DND-41 (cell line): Measurements from ENCODE around the gene UVSSA.

ENCODE experiments used
- ATAC-seq: fragments of 200-7000 bp; cut with Tn5 transposase; 3 replicates; pipeline ENCODE4 v1.9.1; 2021; ENCODE audit warnings: low read depth; ENCODE audit not compliant: insufficient read depth
- DNase-seq: peaks from one replicate; pipeline ENCODE4 v3.0.0-alpha.2; 2020
- H2AFZ ChIP-seq: 2 replicates; pipeline ENCODE4 v1.6.0; 2012; ENCODE audit warnings: low read depth, low read length
- H3K27ac ChIP-seq: 2 replicates; pipeline ENCODE4 v1.5.1; 2012; ENCODE audit warnings: low read length, inconsistent platforms
- H3K27me3 ChIP-seq: fragments of 200-600 bp; sonication (generic); 2 replicates; pipeline ENCODE4 v1.6.0; 2012; ENCODE audit warnings: low read length, mild to moderate bottlenecking, inconsistent platforms; ENCODE audit not compliant: insufficient read depth, poor library complexity
- H3K36me3 ChIP-seq: 2 replicates; pipeline ENCODE4 v1.5.1; 2012; ENCODE audit warnings: low read length, inconsistent platforms; ENCODE audit not compliant: insufficient read depth
- H3K4me1 ChIP-seq: 2 replicates; pipeline ENCODE4 v1.5.1; 2012; ENCODE audit warnings: mild to moderate bottlenecking, low read length; ENCODE audit not compliant: insufficient read depth
- H3K4me2 ChIP-seq: 2 replicates; pipeline ENCODE4 v1.6.0; 2012; ENCODE audit warnings: mild to moderate bottlenecking, moderate library complexity, low read length, inconsistent platforms; ENCODE audit not compliant: insufficient read depth
- H3K4me3 ChIP-seq, 2 experiments: fragments of 200-600 bp in 1 of 2; shearing (Covaris generic) in 1 of 2; 2 replicates each; pipeline ENCODE4 v1.5.1; 2012 to 2016; ENCODE audit warnings: inconsistent platforms in 2 of 2, low read length in 2 of 2, mild to moderate bottlenecking in 2 of 2, low read depth in 1 of 2, moderate library complexity in 1 of 2
- H3K79me2 ChIP-seq: 2 replicates; pipeline ENCODE4 v1.6.0; 2012; ENCODE audit warnings: low read length, inconsistent platforms; ENCODE audit not compliant: insufficient read depth
- H3K9ac ChIP-seq: 2 replicates; pipeline ENCODE4 v1.6.0; 2012; ENCODE audit warnings: low read depth, mild to moderate bottlenecking, inconsistent platforms, low read length, moderate library complexity
- H3K9me3 ChIP-seq: 2 replicates; pipeline ENCODE4 v1.5.1; 2012; ENCODE audit warnings: low read length, moderate library complexity, mild to moderate bottlenecking, inconsistent platforms; ENCODE audit not compliant: insufficient read depth, severe bottlenecking
- H4K20me1 ChIP-seq: 2 replicates; pipeline ENCODE4 v1.6.0; 2012; ENCODE audit warnings: low read length; ENCODE audit not compliant: insufficient read depth
- CTCF ChIP-seq: IDR thresholded peaks from 2 replicates; pipeline ENCODE4 v1.5.1; 2012; ENCODE audit warnings: borderline replicate concordance, low read length, moderate library complexity, mild to moderate bottlenecking; ENCODE audit not compliant: poor library complexity, severe bottlenecking; ENCODE audit errors: extremely low read depth
- EZH2 ChIP-seq: IDR thresholded peaks from 3 replicates; pipeline ENCODE4 v1.6.1; 2012; ENCODE audit warnings: borderline replicate concordance, low read depth, mild to moderate bottlenecking, moderate library complexity, low read length, inconsistent platforms; ENCODE audit not compliant: severe bottlenecking

The UVSSA gene

GRCh38 chr4:1344696-1345095 lies 2.3 kb upstream of the UVSSA start:
- peaks cover 26% of the 10 kb centered on the region for H3K36me3 ChIP-seq
- TF ChIP-seq EZH2 = no peak
- no peak for TF ChIP-seq CTCF
- peak overlapping the region in 1 of 2 experiments; percentile 85; a peak in 2 of 4 replicates for H3K4me3 ChIP-seq
- peak overlapping the region; percentile 88; the same call in 1 of the 2 replicates for H3K4me2 ChIP-seq
- H3K9ac ChIP-seq = peak overlapping the region; percentile 96
- H3K79me2 ChIP-seq = peaks cover 36% of the 10 kb centered on the region
- peaks cover 36% of the 10 kb centered on the region for H3K4me1 ChIP-seq
- H3K9me3 ChIP-seq = no peaks in the 10 kb centered on the region
- H3K27ac ChIP-seq = 0 out of 2 replicates have a peak overlapping the region, but pooled peaks have one; percentile 14
- H3K27me3 ChIP-seq = no peaks in the 10 kb centered on the region
- no peak for DNase-seq
- peaks cover 7% of the 10 kb centered on the region; the same call in 1 of the 2 replicates for H4K20me1 ChIP-seq
- H2AFZ ChIP-seq = no peak overlapping the region
- no peak for ATAC-seq

- Histone ChIP-seq H3K9me3 (no peaks in the 10 kb centered on the region), H3K4me3 (peak overlapping the region; percentile 83 to 85), H3K36me3 (peaks cover 23% of the 10 kb centered on the region), H3K9ac (peak overlapping the region; percentile 96), H3K27me3 (no peaks in the 10 kb centered on the region), H3K4me2 (peak overlapping the region; percentile 88), H2AFZ (peak overlapping the region; percentile 86), H4K20me1 (peaks cover 4% of the 10 kb centered on the region; the same call in 1 of the 2 replicates), H3K4me1 (peaks cover 44% of the 10 kb centered on the region), H3K27ac (peak overlapping the region; percentile 81), H3K79me2 (peaks cover 40% of the 10 kb centered on the region)
- ATAC-seq (peak; percentile 39), DNase-seq (peak; percentile 75)
- TF ChIP-seq EZH2 (no peak), CTCF (peak; percentile 43)
Measured at GRCh38 chr4:1345903-1346780, 866 bp upstream of the UVSSA start.

GRCh38 chr4:1347410-1347864 lies 429 bp downstream of the UVSSA start:
- Histone ChIP-seq H3K27ac (peak overlapping the region; percentile 85), H3K79me2 (peaks cover 42% of the 10 kb centered on the region), H3K4me1 (peaks cover 48% of the 10 kb centered on the region), H3K4me2 (peak overlapping the region; percentile 90), H3K4me3 (peak overlapping the region; percentile 81 to 85), H3K36me3 (peaks cover 24% of the 10 kb centered on the region), H3K9me3 (no peaks in the 10 kb centered on the region), H3K9ac (peak overlapping the region; percentile 90), H4K20me1 (peaks cover 7% of the 10 kb centered on the region), H3K27me3 (no peaks in the 10 kb centered on the region), H2AFZ (peak overlapping the region; percentile 72)
- ATAC-seq (peak; percentile 32), DNase-seq (no peak)
- TF ChIP-seq CTCF (no peak), EZH2 (no peak)
